SU-DHL-6 (cell line): Measurements from ENCODE around the gene THBD.

Source experiments
- EZH2phosphoT487 ChIP-seq: fragments of 200-600 bp; sonication (generic), shearing (Covaris generic); conservative IDR thresholded peaks from 2 replicates; pipeline ENCODE4 v1.6.1; 2018; ENCODE audit warnings: mild to moderate bottlenecking, antibody characterized with exemption, low read length, moderate library complexity, mixed read lengths
- TF ChIP-seq, protein P1 (sequence below): fragments of 200-600 bp; sonication (generic); IDR thresholded peaks from one replicate; pipeline ENCODE4 v1.5.1; 2017; ENCODE audit warnings: antibody characterized with exemption, mild to moderate bottlenecking, low read length, moderate library complexity; ENCODE audit not compliant: insufficient read depth, poor library complexity, severe bottlenecking

DNA sequence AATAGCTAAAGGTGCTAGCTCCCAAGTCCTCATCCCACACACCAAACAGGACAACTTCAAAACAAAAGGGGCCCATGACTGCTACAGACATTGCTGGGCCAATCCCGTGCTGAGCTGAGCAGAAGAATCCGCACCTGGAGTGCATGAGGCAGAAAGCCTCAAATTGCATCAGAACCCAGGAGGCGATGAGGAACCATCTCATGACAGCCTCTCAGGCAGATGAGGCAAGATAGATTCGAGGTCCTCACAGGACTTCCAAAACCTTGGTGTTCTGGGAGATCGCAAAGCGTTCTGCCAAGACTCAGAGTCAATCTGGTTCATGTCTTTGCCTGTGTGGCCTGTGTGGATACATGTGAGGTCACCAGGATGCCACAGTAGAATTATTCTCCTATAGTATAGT, 47.2 kb downstream of the THBD start:
- TF ChIP-seq, protein P1, sequence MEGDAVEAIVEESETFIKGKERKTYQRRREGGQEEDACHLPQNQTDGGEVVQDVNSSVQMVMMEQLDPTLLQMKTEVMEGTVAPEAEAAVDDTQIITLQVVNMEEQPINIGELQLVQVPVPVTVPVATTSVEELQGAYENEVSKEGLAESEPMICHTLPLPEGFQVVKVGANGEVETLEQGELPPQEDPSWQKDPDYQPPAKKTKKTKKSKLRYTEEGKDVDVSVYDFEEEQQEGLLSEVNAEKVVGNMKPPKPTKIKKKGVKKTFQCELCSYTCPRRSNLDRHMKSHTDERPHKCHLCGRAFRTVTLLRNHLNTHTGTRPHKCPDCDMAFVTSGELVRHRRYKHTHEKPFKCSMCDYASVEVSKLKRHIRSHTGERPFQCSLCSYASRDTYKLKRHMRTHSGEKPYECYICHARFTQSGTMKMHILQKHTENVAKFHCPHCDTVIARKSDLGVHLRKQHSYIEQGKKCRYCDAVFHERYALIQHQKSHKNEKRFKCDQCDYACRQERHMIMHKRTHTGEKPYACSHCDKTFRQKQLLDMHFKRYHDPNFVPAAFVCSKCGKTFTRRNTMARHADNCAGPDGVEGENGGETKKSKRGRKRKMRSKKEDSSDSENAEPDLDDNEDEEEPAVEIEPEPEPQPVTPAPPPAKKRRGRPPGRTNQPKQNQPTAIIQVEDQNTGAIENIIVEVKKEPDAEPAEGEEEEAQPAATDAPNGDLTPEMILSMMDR = no peak
- no peak for TF ChIP-seq EZH2phosphoT487
